ENCODE results near the gene BLTP3B. TPM values are rescaled to one million over a fixed set of nuclear protein-coding genes. Genes with fewer than 3 reads are reported as not detected.

The BLTP3B gene
- total RNA-seq, 2 donors from 2014 or later = 31.6 to 42.1 TPM

Other genes with a start within 250 kb of the BLTP3B start
- under 1 TPM in 1 of 2 donors, not detected in 1; 0.16 TPM for gene ANKS1B, start 157.9 kb downstream of the BLTP3B start, total RNA-seq
- 10 to 100 TPM; 28.9 to 39.6 TPM for gene ACTR6, start 57.9 kb upstream of the BLTP3B start, total RNA-seq
- gene DEPDC4, start 124.2 kb upstream of the BLTP3B start, total RNA-seq = 1 to 10 TPM; 2.4 to 6.7 TPM
- 10 to 100 TPM; 22.3 to 28.3 TPM for gene SCYL2, start 124.3 kb upstream of the BLTP3B start, total RNA-seq
- not detected for gene SLC17A8, start 214.2 kb upstream of the BLTP3B start, total RNA-seq

Measured in activated naive CD4-positive, alpha-beta T cell treated with anti-CD3 and anti-CD28 coated beads, Interleukin-2, amount 50 U/mL, for 72 hours (primary cell).